GM10266 (cell line): Measurements from ENCODE around the gene MCHR1.

Experiments
- DNase-seq: peaks from one replicate; pipeline ENCODE4 v3.0.0; 2012; ENCODE audit errors: extremely low spot score
- CTCF ChIP-seq: IDR thresholded peaks from 2 replicates; pipeline ENCODE4 v1.5.1; 2012; ENCODE audit warnings: mild to moderate bottlenecking, low read depth; ENCODE audit not compliant: control insufficient read depth, insufficient read depth; ENCODE audit errors: missing control alignments

The MCHR1 gene

GRCh38 chr22:40636380-40637182 is 42.7 kb upstream of the MCHR1 start, which contains the start of gene MRTFA:
MRTFA (minus strand) TSS chr22:40636719.
- TF ChIP-seq CTCF: no peak
- peak; percentile 95 for DNase-seq

- DNase-seq: peak; percentile 26
- TF ChIP-seq CTCF: no peak
Measured at GRCh38 chr22:40637183-40638150, 41.8 kb upstream of the MCHR1 start.

- no peak for DNase-seq
- TF ChIP-seq CTCF: no peak
Measured at GRCh38 chr22:40638261-40638660, 41.0 kb upstream of the MCHR1 start.

GRCh38 chr22:40641269-40641668 is 38.0 kb upstream of the MCHR1 start:
- TF ChIP-seq CTCF: no peak
- DNase-seq: no peak

GRCh38 chr22:40642316-40642715 is 37.0 kb upstream of the MCHR1 start:
- no peak for DNase-seq

GRCh38 chr22:40645579-40646197 is 33.6 kb upstream of the MCHR1 start:
- DNase-seq: no peak
- no peak for TF ChIP-seq CTCF

More at GRCh38 chr22:40642316-40642715, 37.0 kb upstream of the MCHR1 start:
- TF ChIP-seq CTCF: no peak
